HG03159 (cell line): Measurements from ENCODE around the gene KLHDC10.
"Not testable (repeated sequence)": the region's sequence is repeated elsewhere in the genome, so short reads cannot be mapped to it uniquely, and the experiment has no call there.

ENCODE experiments used
- ATAC-seq: cut with Tn5 transposase; IDR thresholded peaks from one replicate; pipeline ENCODE4 v1.9.1; 2021; ENCODE audit warnings: mild to moderate bottlenecking, moderate library complexity; ENCODE audit not compliant: unreplicated experiment

The KLHDC10 gene

DNA sequence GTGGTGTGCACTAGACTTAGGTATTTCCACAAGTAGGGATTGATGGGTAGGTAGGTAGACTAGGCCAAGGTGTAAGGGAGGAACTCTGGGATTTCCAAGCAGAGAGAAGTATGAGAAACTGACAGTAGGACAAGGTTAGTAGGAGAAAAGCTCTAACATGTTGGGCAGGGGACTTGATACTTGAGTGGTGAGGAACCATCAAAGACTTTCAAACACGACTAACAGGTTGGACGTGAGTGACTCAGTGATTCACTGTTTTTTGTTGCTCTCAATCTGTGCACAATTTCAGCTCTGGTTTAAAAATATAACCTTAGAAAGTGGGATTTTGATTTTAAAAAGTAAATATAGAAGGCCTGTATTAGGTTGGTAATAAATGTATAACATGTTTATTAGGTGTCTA, 44.4 kb downstream of the KLHDC10 start:
- ATAC-seq: no peak

DNA sequence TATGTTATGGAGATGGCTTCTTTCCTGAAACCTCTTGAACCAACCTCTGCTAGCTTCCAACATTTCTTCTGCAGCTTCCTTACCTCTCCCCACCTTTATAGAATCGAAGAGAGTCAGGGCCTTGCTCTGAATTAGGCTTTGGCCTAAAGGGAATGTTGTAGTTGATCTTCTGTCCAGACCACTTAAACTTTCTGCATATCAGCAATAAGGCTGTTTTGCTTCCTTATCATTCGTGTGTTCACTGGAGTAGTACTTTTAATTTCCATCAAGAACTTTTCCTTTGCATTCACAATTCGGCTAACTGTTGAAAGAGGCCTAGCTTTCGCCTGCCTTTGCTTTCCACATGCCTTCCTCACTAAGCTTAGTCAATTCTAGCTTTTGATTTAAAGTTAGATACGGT, 48.0 kb downstream of the KLHDC10 start:
- ATAC-seq: no peak

DNA sequence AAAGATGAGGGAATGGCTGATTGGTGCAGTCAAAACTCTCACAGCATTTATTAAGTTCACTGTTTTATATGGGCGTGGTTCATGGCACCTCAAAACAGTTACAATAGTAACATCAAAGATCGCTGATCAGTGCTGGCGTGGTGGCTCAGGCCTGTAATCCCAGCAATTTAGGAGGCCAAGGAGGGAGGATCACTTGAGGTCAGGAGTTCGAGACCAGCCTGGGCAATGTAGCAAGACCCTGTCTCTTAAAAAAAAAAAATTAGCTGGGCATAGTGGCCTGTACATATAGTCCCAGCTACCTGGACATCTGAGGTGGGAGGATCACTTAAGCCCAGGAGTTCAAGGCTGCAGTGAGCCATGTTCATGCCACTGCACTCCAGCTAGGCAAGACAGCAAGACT, 48.5 kb downstream of the KLHDC10 start:
- no peak for ATAC-seq

- no peak for ATAC-seq
Observed at GRCh38 chr7:130123501-130123900, 53.2 kb downstream of the KLHDC10 start.

GRCh38 chr7:130124711-130125110, 54.4 kb downstream of the KLHDC10 start:
- no peak for ATAC-seq

- not testable (repeated sequence) for ATAC-seq
Observed at GRCh38 chr7:130126840-130127239, 56.5 kb downstream of the KLHDC10 start.

- no peak for ATAC-seq
Observed at GRCh38 chr7:130127404-130127803, 57.1 kb downstream of the KLHDC10 start.

- no peak for ATAC-seq
Observed at GRCh38 chr7:130127821-130128317, 57.5 kb downstream of the KLHDC10 start.

- no peak for ATAC-seq
Observed at GRCh38 chr7:130129011-130129411, 58.7 kb downstream of the KLHDC10 start.

DNA sequence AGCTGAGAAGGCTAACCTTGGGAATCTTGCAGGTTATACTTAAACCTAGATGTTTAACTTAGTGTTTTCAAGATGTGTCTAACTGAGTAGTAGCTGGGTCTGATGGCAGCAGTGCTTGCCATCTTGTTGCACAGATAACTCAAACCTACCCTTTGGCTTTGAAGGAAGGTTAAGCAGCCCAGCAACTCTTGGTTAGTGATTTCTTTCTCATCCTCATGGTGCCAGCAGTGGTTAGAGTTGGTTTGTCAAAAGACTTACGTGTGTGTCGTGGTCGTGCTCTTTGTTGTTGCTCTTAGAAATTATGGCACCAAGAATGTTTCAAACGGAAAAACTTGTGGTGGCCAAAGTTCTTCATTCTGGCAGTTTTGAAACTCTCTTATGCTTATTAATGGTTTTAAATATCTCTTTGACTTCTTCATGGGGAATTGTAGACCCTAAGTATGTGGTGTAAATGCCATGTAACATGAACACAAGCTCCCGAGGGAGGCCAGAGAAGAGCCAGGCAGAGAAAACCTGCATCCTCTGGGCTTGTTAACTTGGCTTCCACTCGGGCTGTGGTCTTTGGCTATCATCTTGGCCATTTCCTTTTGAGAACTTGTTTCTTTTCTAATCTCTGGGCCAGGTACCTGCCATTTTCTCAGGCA, 61.0 kb downstream of the KLHDC10 start:
- no peak for ATAC-seq

DNA sequence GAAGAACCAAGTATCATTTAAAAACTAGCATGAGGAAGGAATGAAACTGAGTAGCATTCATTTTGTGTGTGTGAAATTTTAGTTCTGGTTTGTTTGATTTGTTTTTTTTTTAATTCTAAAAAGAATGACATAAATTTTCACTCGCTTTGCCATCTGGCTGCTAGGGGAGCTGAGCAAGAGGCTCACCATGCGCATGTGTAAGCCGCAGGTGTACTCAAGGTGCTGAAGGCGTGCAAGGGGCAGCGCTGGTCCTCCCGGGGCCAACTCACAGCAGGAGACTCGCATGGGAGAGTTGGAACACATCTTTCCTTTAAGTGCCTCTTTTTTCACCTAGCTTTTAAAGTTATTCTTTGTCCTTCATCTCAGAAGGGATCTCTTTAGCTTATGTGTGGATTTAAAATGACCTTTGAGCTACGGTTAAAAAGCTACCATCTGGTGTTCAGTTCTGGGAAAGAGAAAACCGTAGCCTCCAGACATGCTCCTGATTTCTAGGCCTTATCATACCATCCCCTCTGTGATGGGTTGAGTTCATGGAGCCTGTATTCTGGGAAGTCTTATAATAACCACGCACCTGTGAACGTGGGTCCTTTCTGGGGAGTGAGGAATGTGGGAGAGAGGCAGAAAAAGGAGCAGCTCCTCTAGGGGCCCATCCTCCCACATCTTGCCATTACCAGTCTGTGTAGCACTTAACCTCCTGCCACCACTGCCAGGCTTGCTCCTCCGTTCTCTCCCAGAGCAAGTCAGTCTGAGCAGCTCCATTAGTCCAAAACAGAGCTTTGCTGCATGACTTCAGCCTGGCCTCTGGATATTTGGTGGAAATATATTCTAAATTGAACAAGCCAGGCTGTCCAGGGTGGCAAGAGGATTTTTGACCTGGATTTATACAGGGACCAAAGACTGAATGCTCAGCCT, 61.9 kb downstream of the KLHDC10 start:
- no peak for ATAC-seq

DNA sequence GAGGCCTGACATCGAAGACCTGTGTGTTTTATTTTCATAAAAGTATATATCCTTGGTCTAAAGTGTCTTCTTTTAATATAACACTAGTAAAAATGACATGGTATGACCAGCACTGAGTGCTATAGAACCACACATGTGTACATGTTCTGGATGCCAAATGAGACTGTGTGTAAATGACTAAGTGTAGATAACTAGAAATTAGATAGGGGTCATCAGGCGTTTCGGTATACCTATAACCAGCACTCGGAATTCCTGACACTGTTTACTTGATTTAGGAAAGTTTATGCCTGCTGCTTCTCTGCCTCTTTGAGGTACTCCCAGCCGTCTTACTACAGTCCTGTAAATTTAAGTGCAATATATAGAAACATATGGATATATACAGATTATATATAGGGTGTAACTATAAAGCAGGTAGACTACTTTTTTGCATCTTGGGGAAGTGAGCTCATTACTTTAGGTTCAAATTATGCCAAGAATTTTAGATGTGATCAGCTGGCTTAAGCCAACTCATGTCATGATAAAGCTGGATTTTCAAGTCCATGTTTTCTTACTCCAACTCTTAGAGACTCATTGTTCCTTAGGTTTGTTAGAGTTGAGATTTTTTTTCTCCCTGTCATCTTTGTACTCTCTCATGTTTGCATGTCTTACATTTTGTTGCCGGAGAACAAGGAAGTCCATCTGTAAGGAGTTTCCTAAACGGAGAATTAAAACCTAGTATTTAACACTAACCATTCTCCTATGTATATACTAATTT, 62.9 kb downstream of the KLHDC10 start:
- ATAC-seq: no peak

GRCh38 chr7:130134106-130134636, 63.8 kb downstream of the KLHDC10 start:
- ATAC-seq: no peak

GRCh38 chr7:130134726-130135125, 64.4 kb downstream of the KLHDC10 start:
- ATAC-seq: no peak

- no peak for ATAC-seq
Observed at GRCh38 chr7:130135208-130136205, 65.2 kb downstream of the KLHDC10 start.

DNA sequence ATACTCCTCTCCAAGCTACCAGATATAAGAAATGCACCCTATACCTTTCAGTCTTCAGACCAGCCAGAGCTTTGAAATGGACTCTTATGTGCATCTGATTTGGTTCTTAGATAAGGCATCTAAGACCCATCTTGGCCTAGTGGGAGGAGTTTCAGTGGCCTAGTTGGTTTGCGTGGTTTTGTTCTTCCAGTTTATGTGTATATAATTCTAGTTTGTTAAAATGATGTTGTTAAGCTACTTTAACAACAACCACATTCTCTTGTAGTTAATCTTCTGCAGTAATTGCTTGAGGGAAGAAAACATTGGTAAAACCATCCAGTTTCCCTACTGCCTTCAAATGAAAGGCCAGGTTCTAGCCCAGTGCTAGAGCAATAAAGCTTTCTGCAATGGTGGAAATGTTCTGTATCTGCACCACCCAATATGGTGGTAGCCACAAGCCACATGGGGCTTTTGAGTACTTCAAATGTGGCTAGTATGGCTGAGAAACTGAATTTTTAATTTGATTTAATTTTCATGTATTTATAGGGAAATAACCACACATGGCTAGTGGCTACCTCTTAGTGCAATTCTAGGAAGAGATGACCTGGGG, 66.3 kb downstream of the KLHDC10 start:
- no peak for ATAC-seq

GRCh38 chr7:130137207-130137606, 66.9 kb downstream of the KLHDC10 start:
- no peak for ATAC-seq

GRCh38 chr7:130139193-130139960, 69.0 kb downstream of the KLHDC10 start:
- no peak for ATAC-seq
